Karpas-422 (cell line): Measurements from ENCODE around the gene TGFBR3L. TPM values are rescaled to one million over a fixed set of nuclear protein-coding genes. Genes with fewer than 3 reads are reported as not detected.
"Not testable (repeated sequence)": the region's sequence is repeated elsewhere in the genome, so short reads cannot be mapped to it uniquely, and the experiment has no call there.

ENCODE experiments used
- DNase-seq: peaks from one replicate; pipeline ENCODE4 v3.0.0-alpha.2; 2015
- H2AFZ ChIP-seq: fragments of 200-600 bp; sonication (generic); 2 replicates; pipeline ENCODE4 v1.6.1; 2014; ENCODE audit warnings: antibody characterized with exemption, low read length, mixed read lengths
- H3K27ac ChIP-seq: fragments of 200-600 bp; sonication (generic); 2 replicates; pipeline ENCODE4 v1.5.1; 2014; ENCODE audit warnings: mild to moderate bottlenecking, low read length, moderate library complexity
- H3K27me3 ChIP-seq: fragments of 200-600 bp; sonication (generic); 2 replicates; pipeline ENCODE4 v1.6.1; 2014; ENCODE audit warnings: low read length, mixed read lengths
- H3K36me3 ChIP-seq: fragments of 200-600 bp; sonication (generic); 2 replicates; pipeline ENCODE4 v1.6.1; 2014; ENCODE audit warnings: low read length, mixed read lengths; ENCODE audit not compliant: insufficient read depth
- H3K4me1 ChIP-seq: fragments of 200-600 bp; sonication (generic); 2 replicates; pipeline ENCODE4 v1.6.1; 2014; ENCODE audit warnings: mild to moderate bottlenecking, low read length, mixed read lengths
- H3K4me2 ChIP-seq: fragments of 200-600 bp; sonication (generic); 2 replicates; pipeline ENCODE4 v1.6.1; 2014; ENCODE audit warnings: low read length, low read depth, mild to moderate bottlenecking; ENCODE audit not compliant: poor library complexity, severe bottlenecking
- H3K4me3 ChIP-seq: fragments of 200-600 bp; sonication (generic); 2 replicates; pipeline ENCODE4 v1.5.1; 2014; ENCODE audit warnings: mild to moderate bottlenecking, antibody characterized with exemption, low read length, mixed read lengths
- H3K79me2 ChIP-seq: fragments of 200-600 bp; sonication (generic); 2 replicates; pipeline ENCODE4 v1.6.1; 2014; ENCODE audit warnings: mild to moderate bottlenecking, low read length, mixed read lengths
- H3K9ac ChIP-seq: fragments of 200-600 bp; sonication (generic); 2 replicates; pipeline ENCODE4 v1.6.0; 2014; ENCODE audit warnings: low read length
- H3K9me2 ChIP-seq: fragments of 200-600 bp; sonication (generic), shearing (Covaris generic); replicated peaks from 2 replicates; pipeline ENCODE4 v1.6.0; 2014; ENCODE audit warnings: mild to moderate bottlenecking, low read length, moderate library complexity; ENCODE audit not compliant: insufficient read depth
- H3K9me3 ChIP-seq: fragments of 300-700, 200-600 bp; sonication (generic); 2 replicates; pipeline ENCODE4 v1.6.1; 2014; ENCODE audit warnings: low read length, mixed read lengths
- H4K20me1 ChIP-seq: fragments of 200-600 bp; sonication (generic); 2 replicates; pipeline ENCODE4 v1.6.1; 2014; ENCODE audit warnings: mild to moderate bottlenecking, antibody characterized with exemption, low read length, low read depth; ENCODE audit not compliant: insufficient read depth
- total RNA-seq: library from RNA; depleted of rRNA; stranded (reverse); fragments of >200 nt; shearing (Covaris generic); gene quantifications from 2 replicates; pipeline ENCODE4 v1.2.3, GENCODE V29; 2014; ENCODE audit warnings: low replicate concordance

TGFBR3L gene
- total RNA-seq, 1 experiment from 2014 or later = not detected

DNA sequence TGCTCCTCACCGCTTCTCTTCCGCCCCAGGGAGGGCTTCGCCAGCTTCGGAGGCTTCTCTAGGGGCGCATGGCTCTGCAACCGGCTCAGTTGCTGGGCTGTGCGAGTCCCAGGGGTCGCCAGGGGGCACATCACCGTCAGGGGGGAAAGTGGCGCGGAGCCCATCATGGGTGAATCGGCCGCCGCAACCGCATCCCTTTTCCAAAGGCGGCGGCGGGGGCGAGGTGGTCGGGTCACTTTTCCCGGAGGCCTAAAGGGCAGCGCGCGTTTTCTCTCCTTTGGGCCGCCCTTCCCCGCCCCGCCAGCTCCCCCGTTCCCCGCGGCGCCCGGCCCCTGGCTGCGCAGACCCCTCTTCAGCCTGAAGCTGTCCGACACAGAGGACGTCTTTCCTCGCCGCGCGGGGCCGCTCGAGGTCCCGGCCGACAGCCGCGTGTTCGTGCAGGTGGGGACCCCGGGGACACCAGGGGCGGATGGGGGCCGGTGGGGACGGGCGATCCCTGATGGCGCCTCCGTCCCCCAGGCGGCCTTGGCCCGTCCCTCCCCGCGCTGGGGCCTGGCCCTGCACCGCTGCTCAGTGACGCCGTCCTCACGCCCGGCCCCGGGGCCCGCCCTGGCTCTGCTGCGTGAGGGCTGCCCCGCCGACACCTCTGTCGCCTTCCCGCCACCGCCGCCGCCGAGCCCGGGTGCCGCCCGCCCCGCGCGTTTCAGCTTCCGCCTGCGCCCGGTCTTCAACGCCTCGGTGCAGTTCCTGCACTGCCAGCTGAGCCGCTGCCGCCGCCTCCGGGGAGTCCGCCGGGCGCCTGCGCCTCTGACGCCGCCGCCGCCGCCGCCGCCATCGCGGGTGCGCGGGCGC lies 1.7 kb downstream of the TGFBR3L start:
- Histone ChIP-seq H3K27me3 (no peaks in the 10 kb centered on the region), H3K9me3 (no peaks in the 10 kb centered on the region), H3K9me2 (no peaks in the 10 kb centered on the region), H4K20me1 (peaks cover 5% of the 10 kb centered on the region; the same call in 1 of the 2 replicates), H3K4me3 (peak overlapping the region; percentile 57), H3K4me1 (peaks cover 35% of the 10 kb centered on the region), H3K79me2 (no peaks in the 10 kb centered on the region), H2AFZ (no peak overlapping the region; the same call in 1 of the 2 replicates), H3K27ac (no peak overlapping the region), H3K36me3 (no peaks in the 10 kb centered on the region), H3K4me2 (peak overlapping the region; percentile 62), H3K9ac (peak overlapping the region; percentile 65)
- DNase-seq = peak; percentile 77

DNA sequence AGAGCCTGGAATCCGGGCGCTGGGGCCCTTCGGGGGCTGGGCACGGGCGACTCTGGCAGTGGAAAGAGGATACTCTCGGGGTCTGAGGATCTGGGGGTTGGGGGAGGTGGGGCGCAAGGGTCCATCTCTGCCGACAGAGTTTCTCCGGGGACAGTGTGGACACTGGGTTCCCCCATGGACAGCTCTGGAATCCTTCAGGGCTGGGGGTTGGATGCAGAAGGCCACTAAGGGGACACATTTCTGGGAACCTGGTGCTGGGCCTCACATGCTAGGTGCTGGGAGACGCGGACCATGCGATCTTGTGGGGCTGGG lies 2.3 kb downstream of the TGFBR3L start:
- no peak for DNase-seq
- Histone ChIP-seq H3K4me1 (peaks cover 41% of the 10 kb centered on the region), H3K79me2 (no peaks in the 10 kb centered on the region), H3K4me3 (peak overlapping the region; percentile 57; the same call in 1 of the 2 replicates), H3K27me3 (no peaks in the 10 kb centered on the region), H3K36me3 (no peaks in the 10 kb centered on the region), H2AFZ (no peak overlapping the region; the same call in 1 of the 2 replicates), H3K9me2 (no peaks in the 10 kb centered on the region), H3K9me3 (no peaks in the 10 kb centered on the region), H3K27ac (no peak overlapping the region), H4K20me1 (peaks cover 10% of the 10 kb centered on the region; the same call in 1 of the 2 replicates), H3K9ac (peak overlapping the region; percentile 65), H3K4me2 (peak overlapping the region; percentile 62)

DNA sequence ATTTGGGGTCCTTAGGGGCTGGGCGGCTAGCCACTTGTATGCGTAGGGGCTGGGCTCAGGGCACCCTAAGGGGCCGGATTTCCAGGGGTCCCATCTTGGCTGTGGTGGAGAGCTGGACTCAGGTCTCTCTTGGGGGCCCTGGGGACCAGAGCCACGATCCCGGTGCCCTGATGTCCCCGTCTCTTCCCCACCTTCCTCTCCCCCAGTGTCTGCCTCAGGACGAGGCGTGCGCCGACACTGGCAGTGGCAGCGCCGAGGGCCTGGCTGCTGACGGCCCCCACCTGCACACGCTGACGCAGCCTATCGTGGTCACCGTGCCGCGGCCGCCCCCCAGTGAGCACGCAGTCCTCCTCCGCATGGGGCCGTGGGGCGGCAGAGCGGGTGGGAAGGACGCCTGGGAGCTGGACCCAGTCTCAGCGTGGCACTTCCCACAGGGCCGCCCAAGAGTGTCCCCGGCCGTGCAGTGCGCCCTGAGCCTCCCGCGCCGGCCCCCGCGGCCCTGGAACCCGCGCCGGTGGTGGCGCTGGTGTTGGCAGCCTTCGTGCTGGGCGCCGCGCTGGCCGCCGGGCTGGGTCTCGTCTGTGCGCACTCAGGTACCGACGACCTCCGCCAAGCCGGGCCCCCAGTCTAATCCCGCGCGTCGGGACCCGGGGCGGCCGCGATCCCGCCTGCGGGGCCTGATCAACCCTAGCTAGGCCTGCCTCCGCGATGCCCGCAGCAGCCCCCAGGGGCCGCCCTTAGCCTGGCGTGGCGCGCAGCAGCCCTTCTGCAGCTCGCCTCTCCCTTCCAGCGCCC lies 2.8 kb downstream of the TGFBR3L start:
- peak; percentile 74 for DNase-seq
- Histone ChIP-seq H3K79me2 (no peaks in the 10 kb centered on the region), H3K4me2 (peak overlapping the region; percentile 62), H3K36me3 (0 out of 2 replicates have a peak, but pooled peaks cover 2% of the 10 kb centered on the region), H3K9me3 (no peaks in the 10 kb centered on the region), H3K4me3 (peak overlapping the region; percentile 57; the same call in 1 of the 2 replicates), H3K4me1 (peaks cover 41% of the 10 kb centered on the region), H2AFZ (no peak overlapping the region), H3K9me2 (no peaks in the 10 kb centered on the region), H3K9ac (peak overlapping the region; percentile 65), H3K27ac (no peak overlapping the region), H3K27me3 (no peaks in the 10 kb centered on the region), H4K20me1 (peaks cover 16% of the 10 kb centered on the region; the same call in 1 of the 2 replicates)

DNA sequence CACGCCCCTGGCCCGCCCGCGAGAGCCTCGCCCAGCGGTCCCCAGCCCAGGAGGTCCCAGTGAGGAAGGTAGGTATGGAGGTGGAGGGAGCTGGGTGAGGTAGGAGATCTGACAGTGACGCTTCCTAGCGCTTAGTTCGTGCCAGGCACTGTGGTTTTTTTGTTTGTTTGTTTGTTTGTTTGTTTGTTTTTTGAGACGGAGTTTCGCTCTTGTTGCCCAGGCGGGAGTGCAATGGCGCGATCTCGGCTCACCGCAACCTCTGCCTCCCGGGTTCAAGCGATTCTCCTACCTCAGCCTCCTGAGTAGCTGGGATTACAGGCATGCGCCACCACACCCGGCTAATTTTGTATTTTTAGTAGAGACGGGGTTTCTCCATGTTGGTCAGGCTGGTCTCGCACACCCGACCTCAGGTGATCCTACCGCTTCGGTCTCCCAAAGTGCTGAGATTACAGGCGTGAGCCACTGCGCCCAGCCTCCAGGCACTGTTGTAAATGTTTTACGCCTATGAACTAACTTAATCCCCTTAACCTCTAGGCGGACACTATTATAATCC lies 3.5 kb downstream of the TGFBR3L start:
- not testable (repeated sequence) for H3K4me2 ChIP-seq, H3K36me3 ChIP-seq, H3K9ac ChIP-seq, H3K4me3 ChIP-seq, H3K9me3 ChIP-seq, H3K9me2 ChIP-seq, DNase-seq, H3K79me2 ChIP-seq, H3K27ac ChIP-seq, H2AFZ ChIP-seq, H3K27me3 ChIP-seq
- Histone ChIP-seq H3K4me1 (peaks cover 44% of the 10 kb centered on the region), H4K20me1 (peaks cover 19% of the 10 kb centered on the region; the same call in 1 of the 2 replicates)

DNA sequence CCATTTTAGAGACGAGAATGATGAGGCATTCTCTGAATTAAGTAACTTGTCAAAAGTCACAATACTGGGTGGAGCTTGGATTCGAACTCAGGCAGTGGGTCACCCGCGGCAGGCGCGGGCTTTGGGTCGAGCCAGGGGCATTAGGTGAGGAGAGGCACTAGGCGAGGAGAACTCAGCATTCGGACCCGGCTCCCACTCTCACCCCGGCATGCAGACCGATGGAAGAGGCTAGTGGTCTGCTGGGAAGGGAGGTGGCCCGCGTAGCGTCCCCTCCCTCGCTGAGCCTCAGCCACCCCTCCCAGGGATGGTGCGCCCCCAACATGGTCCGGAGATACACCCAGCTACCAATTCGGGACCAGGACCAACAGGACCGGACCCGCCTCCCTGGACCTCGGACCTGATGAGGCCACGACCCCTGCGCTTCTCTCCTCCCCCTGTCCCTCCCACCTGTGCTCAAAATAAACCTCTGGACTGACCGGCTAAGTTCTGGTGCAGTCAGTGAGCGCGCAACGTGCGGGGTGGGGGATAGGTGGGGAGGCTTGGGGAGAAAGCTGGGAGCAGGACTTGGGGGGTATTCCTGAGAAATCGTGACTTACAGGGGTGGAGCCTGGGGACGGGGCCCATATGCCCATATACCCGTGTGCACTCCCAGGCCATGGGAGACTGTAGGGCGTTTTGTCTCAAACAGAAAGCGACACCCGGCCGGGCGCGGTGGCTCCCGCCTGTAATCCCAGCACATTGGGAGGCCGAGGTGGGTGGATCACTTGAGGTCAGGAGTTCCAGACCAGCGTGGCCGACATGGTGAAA lies 4.2 kb downstream of the TGFBR3L start:
- Histone ChIP-seq H3K4me1 (peaks cover 51% of the 10 kb centered on the region), H3K9me3 (no peaks in the 10 kb centered on the region), H3K27me3 (no peaks in the 10 kb centered on the region), H3K9me2 (no peaks in the 10 kb centered on the region), H3K36me3 (0 out of 2 replicates have a peak, but pooled peaks cover 4% of the 10 kb centered on the region), H3K4me2 (no peak overlapping the region), H4K20me1 (peaks cover 26% of the 10 kb centered on the region; the same call in 1 of the 2 replicates), H2AFZ (no peak overlapping the region), H3K9ac (no peak overlapping the region), H3K27ac (no peak overlapping the region), H3K79me2 (no peaks in the 10 kb centered on the region), H3K4me3 (no peak overlapping the region)
- no peak for DNase-seq

DNA sequence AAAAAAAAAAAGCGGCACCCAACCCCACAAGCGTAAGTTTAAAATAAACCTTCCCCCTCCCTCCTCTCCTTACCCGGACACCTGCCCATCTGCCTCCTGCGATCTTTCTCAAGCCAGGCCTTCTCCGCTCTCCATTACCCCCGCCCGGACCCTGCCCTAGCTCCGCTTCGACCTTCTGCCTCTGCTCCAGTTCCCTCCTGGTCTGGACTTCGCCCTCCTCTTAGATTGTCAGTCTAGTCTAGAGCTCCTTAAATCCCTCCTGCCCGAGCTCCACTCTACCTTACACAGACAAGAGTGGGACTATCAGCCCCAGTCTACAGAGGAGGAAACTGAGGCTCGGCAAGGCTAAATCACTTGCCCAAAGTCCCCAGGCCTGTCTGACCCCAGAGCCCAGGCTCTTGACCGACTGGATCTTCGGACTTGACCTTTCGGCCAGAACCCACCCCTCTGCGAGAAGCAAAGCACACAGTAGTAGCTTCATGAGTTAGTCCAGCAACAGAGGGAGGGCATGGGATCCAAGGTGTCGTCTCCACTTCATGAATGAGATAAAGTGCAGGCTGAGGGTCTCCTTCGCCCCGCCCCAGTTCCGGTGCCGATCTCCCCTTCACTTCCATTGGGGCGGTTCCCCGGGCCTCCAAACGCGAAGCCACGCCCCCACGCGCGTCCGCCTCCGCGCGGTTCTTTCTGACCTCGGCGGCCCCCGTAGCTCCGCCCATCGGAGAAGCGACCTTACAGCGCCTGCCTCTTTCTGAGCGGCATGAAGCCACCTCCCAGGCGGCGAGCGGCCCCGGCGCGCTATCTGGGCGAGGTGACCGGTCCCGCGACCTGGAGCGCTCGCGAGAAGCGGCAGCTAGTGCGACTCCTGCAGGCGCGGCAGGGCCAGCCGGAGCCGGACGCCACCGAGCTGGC lies 5.2 kb downstream of the TGFBR3L start, which contains the start of gene SNAPC2:
Gene SNAPC2, plus strand, starts transcription at position 729 of the 909 bp plus-strand sequence. Its CDS starts 29 bp downstream, at position 758.
- Histone ChIP-seq H3K27ac (no peak within 1 kb of the TSS), H3K4me1 (peaks cover 56% of the 10 kb centered on the region), H3K27me3 (no peaks in the 10 kb centered on the region), H2AFZ (peak within 1 kb of the TSS; percentile 93), H3K36me3 (0 out of 2 replicates have a peak, but pooled peaks cover 4% of the 10 kb centered on the region), H3K9me2 (no peaks in the 10 kb centered on the region), H3K9ac (peak within 1 kb of the TSS; percentile 86), H3K4me2 (peak within 1 kb of the TSS; percentile 95), H3K79me2 (no peaks in the 10 kb centered on the region), H4K20me1 (peaks cover 36% of the 10 kb centered on the region; the same call in 1 of the 2 replicates), H3K4me3 (peak within 1 kb of the TSS; percentile 87), H3K9me3 (no peaks in the 10 kb centered on the region)
- peak; percentile 96 for DNase-seq
